Skeletal muscle tissue (tissue), 4 donors: ENCODE data around the gene ACER1. TPM values are rescaled to one million over a fixed set of nuclear protein-coding genes. Genes with fewer than 3 reads are reported as not detected.
"Not testable (repeated sequence)": the region's sequence is repeated elsewhere in the genome, so short reads cannot be mapped to it uniquely, and the experiment has no call there.

Source experiments
- H3K27ac ChIP-seq: one replicate; pipeline ENCODE4 v1.7.0; 2013; ENCODE audit warnings: mild to moderate bottlenecking, low read depth, low read length, inconsistent platforms
- H3K27me3 ChIP-seq, 3 donors: one replicate each; pipeline ENCODE4 v1.7.0; 2013; ENCODE audit warnings: low read length in 3 of 3; ENCODE audit not compliant: control insufficient read depth in 3 of 3, insufficient read depth in 3 of 3
- H3K36me3 ChIP-seq, 3 donors: one replicate each; pipeline ENCODE4 v1.7.0; 2013; ENCODE audit warnings: low read length in 3 of 3; ENCODE audit not compliant: control insufficient read depth in 3 of 3, insufficient read depth in 3 of 3
- H3K4me1 ChIP-seq, 3 donors: one replicate each; pipeline ENCODE4 v1.7.0; 2013; ENCODE audit warnings: low read length in 3 of 3, mild to moderate bottlenecking in 3 of 3; ENCODE audit not compliant: control insufficient read depth in 3 of 3, insufficient read depth in 3 of 3
- H3K4me3 ChIP-seq, 3 donors: one replicate each; pipeline ENCODE4 v1.7.0; 2013; ENCODE audit warnings: low read length in 3 of 3
- H3K9ac ChIP-seq, 3 donors: one replicate each; pipeline ENCODE4 v1.7.0; 2013; ENCODE audit warnings: low read length in 3 of 3, mild to moderate bottlenecking in 3 of 3, moderate library complexity in 2 of 3, low read depth in 1 of 3
- H3K9me3 ChIP-seq, 3 donors: one replicate each; pipeline ENCODE4 v1.7.0; 2013; ENCODE audit warnings: low read length in 3 of 3; ENCODE audit not compliant: control insufficient read depth in 3 of 3
- total RNA-seq: library from RNA; depleted of rRNA; stranded (reverse); fragments of >200 nt; gene quantifications from one replicate; pipeline ENCODE4 v1.2.3, GENCODE V29; 2014
- donor health status: Osteomylitis.

The ACER1 gene
- total RNA-seq, 1 donor from 2014 or later, result 0.52 TPM

- H3K36me3 ChIP-seq, result peaks cover 0 to 5% (median 4%) of the 10 kb centered on the region in 3 donors
- H3K27me3 ChIP-seq, result no peaks in the 10 kb centered on the region
- H3K27ac ChIP-seq, result no peak overlapping the region
- H3K4me1 ChIP-seq, result peaks cover 10 to 17% (median 16%) of the 10 kb centered on the region in 3 donors
- H3K4me3 ChIP-seq, result no peak overlapping the region
- H3K9ac ChIP-seq, result no peak overlapping the region
- no peaks in the 10 kb centered on the region for H3K9me3 ChIP-seq
These were observed 26.3 kb upstream of the ACER1 start for GRCh38 chr19:6359568-6360341.

GRCh38 chr19:6358003-6358402 is 24.6 kb upstream of the ACER1 start:
- peak overlapping the region; percentile 59 to 66 (median 64) for H3K9ac ChIP-seq
- peak overlapping the region in 1 of 3 donors; percentile 52 for H3K4me3 ChIP-seq
- H3K4me1 ChIP-seq, result peaks cover 10 to 17% (median 16%) of the 10 kb centered on the region in 3 donors
- H3K36me3 ChIP-seq, result no peaks in the 10 kb centered on the region
- H3K9me3 ChIP-seq, result no peaks in the 10 kb centered on the region
- peak overlapping the region; percentile 79 for H3K27ac ChIP-seq
- H3K27me3 ChIP-seq, result no peaks in the 10 kb centered on the region

GRCh38 chr19:6357174-6357573 is 23.8 kb upstream of the ACER1 start:
- H3K4me3 ChIP-seq, result no peak overlapping the region
- H3K27me3 ChIP-seq, result no peaks in the 10 kb centered on the region
- H3K9me3 ChIP-seq, result no peaks in the 10 kb centered on the region
- H3K36me3 ChIP-seq, result no peaks in the 10 kb centered on the region
- H3K4me1 ChIP-seq, result peaks cover 7 to 12% (median 12%) of the 10 kb centered on the region in 3 donors
- no peak overlapping the region for H3K27ac ChIP-seq
- H3K9ac ChIP-seq, result no peak overlapping the region

GRCh38 chr19:6355321-6356040 is 22.1 kb upstream of the ACER1 start:
- H3K9me3 ChIP-seq, H3K27me3 ChIP-seq, H3K4me3 ChIP-seq, H3K9ac ChIP-seq, H3K36me3 ChIP-seq, H3K27ac ChIP-seq, H3K4me1 ChIP-seq: not testable (repeated sequence)

GRCh38 chr19:6354098-6354674 is 20.8 kb upstream of the ACER1 start:
- Histone ChIP-seq H3K27me3 (no peaks in the 10 kb centered on the region), H3K4me1 (peaks cover 7 to 9% (median 9%) of the 10 kb centered on the region in 3 donors), H3K36me3 (no peaks in the 10 kb centered on the region), H3K9ac (no peak overlapping the region), H3K4me3 (no peak overlapping the region), H3K27ac (no peak overlapping the region), H3K9me3 (no peaks in the 10 kb centered on the region)

- H3K36me3 ChIP-seq, result no peaks in the 10 kb centered on the region
- no peaks in the 10 kb centered on the region for H3K27me3 ChIP-seq
- no peaks in the 10 kb centered on the region for H3K9me3 ChIP-seq
- no peak overlapping the region for H3K9ac ChIP-seq
- peaks cover 0 to 2% (median 1%) of the 10 kb centered on the region in 3 donors for H3K4me1 ChIP-seq
- H3K4me3 ChIP-seq, result no peak overlapping the region
- H3K27ac ChIP-seq, result no peak overlapping the region
These were observed 19.2 kb upstream of the ACER1 start for GRCh38 chr19:6352381-6353165.

- no peak overlapping the region for H3K27ac ChIP-seq
- H3K4me1 ChIP-seq, result no peaks in the 10 kb centered on the region
- no peaks in the 10 kb centered on the region for H3K36me3 ChIP-seq
- H3K9ac ChIP-seq, result no peak overlapping the region
- no peaks in the 10 kb centered on the region for H3K27me3 ChIP-seq
- no peaks in the 10 kb centered on the region for H3K9me3 ChIP-seq
- no peak overlapping the region for H3K4me3 ChIP-seq
These were observed 17.3 kb upstream of the ACER1 start for GRCh38 chr19:6350688-6351087.

GRCh38 chr19:6349271-6349670 is 15.9 kb upstream of the ACER1 start:
- H3K36me3 ChIP-seq, H3K27me3 ChIP-seq, H3K9ac ChIP-seq, H3K9me3 ChIP-seq, H3K4me3 ChIP-seq, H3K4me1 ChIP-seq, H3K27ac ChIP-seq: not testable (repeated sequence)

- no peak overlapping the region for H3K4me3 ChIP-seq
- no peak overlapping the region for H3K9ac ChIP-seq
- no peak overlapping the region for H3K27ac ChIP-seq
- no peaks in the 10 kb centered on the region for H3K36me3 ChIP-seq
- no peaks in the 10 kb centered on the region for H3K9me3 ChIP-seq
- no peaks in the 10 kb centered on the region for H3K4me1 ChIP-seq
- H3K27me3 ChIP-seq, result peaks cover 0 to 4% (median 0%) of the 10 kb centered on the region in 3 donors
These were observed 10.1 kb upstream of the ACER1 start for GRCh38 chr19:6343462-6343861.
